GM18951 (cell line): ENCODE data around the gene MXRA7.

Experiments
- POLR2A ChIP-seq: IDR thresholded peaks from 4 replicates; pipeline ENCODE4 v1.6.1; 2011; ENCODE audit warnings: mild to moderate bottlenecking; ENCODE audit not compliant: insufficient read length, insufficient read depth; ENCODE audit errors: extremely low read depth
- in situ Hi-C: fragments of 300-500 bp; cut with MboI; formaldehyde crosslinking; loops from one replicate; pipeline ENCODE4 v1.12.0; 2022; ENCODE audit warnings: low sequenced_read_pairs, mixed read lengths, inconsistent platforms; ENCODE audit not compliant: unreplicated experiment

Gene MXRA7

DNA sequence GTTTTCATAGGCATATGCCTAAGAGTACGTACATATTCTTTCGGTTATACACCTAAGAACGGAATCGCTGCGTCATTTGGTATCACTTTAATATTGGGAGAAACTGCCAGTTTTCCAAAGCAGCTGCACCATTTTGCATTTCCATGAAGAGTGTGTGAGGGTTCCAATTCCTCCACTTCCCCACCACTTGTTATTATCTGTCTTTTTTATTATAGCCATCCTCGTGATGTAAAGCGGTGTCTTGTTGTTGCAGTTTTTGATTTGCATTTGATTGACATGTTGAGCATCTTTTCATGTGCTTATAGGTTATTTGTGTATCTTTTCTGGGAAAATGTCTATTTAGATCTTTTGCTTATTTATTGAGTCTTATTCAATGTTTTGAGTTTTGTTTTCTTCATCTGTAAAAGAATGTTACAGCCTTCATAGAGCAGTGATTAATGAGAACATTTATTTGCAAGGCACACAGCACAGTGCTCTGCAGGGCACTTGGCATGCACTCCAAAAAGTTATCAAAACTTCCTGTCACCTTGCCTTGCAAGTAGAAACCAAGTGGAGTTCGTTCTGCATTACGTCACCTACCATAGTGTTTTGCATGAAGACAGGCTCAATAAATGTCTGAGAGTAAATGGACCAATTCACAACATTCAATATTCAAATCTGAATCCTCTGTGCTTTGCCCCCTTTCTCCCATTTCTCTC, 40.6 kb downstream of the MXRA7 start:
- no peak for TF ChIP-seq POLR2A
- in situ Hi-C loops = no loop called here

DNA sequence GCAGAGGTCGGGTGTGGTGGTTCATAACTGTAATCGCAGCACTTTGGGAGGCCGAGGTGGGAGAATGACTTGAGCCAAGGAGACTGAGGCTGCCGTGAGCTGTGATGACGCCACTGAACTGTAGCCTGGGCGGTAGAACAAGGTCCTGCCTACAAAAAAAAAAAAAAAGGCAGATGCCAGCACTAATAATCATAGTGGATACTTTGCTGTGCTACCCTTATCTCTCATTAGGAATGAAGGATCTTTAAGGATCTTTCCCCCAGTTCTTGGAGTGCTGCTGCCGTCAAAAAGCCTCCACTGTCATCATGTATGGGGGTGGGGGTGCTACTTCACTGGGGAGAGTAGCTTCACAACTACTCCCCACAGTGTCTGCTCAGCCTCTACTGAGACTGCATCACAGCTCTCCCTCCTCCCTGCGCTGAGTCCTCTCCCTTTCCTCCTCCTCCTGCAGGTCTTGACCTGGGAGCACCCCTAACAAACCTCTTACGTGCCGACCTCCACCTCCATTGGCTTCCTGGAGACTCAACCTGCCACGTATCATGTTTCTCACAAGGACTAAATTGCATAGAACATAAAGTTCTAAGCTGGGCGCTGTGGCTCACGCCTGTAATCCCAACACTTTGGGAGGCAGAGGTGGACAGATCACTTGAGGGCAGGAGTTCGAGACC, 42.8 kb downstream of the MXRA7 start:
- in situ Hi-C loops = no loop called here
- TF ChIP-seq POLR2A = no peak

DNA sequence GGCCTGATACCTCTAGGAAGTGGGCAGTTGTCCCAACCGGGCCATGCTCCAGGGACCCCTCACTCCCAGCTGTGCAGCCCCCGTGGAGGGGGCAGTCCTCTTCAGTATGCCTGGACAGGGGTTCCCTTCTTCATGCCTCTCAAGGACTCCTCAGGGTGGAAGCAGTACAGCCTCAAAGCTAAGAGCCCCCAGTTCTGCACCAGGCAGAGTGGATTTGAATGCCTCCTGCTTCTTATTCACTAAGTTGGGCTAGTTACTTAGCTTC, 43.3 kb downstream of the MXRA7 start:
- in situ Hi-C loops = no loop called here
- TF ChIP-seq POLR2A = no peak

DNA sequence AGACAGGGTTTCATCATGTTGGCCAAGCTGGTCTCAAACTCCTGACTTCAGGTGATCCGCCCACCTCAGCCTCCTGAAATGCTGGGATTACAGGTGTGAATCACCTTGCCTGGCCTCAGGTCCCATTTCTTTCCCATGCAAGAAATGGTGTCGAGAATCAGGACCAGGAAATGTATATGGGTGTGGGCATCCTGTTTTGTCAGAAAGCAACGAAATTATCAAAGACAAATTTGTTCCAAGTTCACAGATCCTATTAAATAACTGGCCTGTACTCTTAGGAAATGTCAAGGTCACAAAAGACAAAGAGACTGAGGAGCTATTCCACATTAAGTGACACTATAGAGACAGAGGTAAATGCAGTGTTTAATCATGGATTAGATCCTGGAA, 50.1 kb downstream of the MXRA7 start:
- TF ChIP-seq POLR2A = no peak
- in situ Hi-C loops = no loop called here

DNA sequence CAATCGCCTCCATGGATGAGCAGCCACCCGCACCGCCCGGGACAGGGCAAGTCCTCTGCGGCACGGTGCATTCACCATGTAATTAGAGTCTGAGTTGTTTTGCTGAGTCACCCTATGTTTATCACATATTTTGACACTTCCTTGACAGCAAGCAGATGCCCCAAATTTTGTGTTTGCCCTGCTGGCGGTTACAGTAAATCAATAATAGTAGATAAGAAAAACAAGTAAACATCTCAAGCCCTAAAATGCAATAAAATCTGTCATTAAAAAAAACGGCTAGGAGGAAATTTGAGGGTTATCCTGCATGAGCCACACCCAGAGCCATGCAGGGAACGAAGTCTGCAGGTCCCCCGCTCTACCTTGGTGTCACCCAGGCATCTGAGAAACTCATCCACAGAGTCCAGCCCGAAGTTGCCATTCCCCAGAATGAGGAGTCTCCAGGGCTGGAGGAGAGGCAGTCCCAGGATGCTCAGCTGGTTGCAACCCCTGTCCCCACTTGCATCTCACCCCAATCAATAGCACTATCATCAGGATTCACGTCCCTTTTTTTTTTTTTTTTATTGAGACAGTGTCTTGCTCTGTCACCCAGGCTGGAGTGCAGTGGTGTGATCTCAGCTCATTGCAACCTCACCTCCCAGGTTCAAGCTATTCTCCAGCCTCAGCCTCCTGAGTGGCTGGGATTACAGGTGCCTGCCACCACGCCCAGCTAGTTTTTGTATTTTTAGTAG, 50.7 kb downstream of the MXRA7 start:
- TF ChIP-seq POLR2A = no peak
- in situ Hi-C loops = no loop called here

DNA sequence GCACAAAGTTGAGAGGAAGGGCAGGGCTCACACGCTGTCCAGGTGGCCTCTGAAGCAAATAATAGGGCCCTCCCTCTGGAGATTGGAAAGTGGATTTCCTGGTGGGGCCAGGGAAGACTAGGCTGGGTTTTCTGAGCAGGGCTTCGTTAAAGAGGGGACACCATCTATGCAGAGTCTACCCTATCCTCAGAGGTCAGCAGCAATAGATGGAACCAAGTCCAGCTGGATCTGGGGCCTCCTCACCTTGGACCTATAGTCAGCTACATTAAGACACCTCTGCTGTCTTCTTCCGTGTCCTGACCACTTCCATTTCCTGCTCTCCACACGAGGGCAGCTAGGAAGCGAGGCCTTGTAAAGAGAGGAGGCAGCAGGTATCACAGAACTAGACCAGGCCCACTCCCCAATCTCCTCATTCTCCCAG, 52.5 kb downstream of the MXRA7 start:
- in situ Hi-C loops = no loop called here
- TF ChIP-seq POLR2A = no peak

DNA sequence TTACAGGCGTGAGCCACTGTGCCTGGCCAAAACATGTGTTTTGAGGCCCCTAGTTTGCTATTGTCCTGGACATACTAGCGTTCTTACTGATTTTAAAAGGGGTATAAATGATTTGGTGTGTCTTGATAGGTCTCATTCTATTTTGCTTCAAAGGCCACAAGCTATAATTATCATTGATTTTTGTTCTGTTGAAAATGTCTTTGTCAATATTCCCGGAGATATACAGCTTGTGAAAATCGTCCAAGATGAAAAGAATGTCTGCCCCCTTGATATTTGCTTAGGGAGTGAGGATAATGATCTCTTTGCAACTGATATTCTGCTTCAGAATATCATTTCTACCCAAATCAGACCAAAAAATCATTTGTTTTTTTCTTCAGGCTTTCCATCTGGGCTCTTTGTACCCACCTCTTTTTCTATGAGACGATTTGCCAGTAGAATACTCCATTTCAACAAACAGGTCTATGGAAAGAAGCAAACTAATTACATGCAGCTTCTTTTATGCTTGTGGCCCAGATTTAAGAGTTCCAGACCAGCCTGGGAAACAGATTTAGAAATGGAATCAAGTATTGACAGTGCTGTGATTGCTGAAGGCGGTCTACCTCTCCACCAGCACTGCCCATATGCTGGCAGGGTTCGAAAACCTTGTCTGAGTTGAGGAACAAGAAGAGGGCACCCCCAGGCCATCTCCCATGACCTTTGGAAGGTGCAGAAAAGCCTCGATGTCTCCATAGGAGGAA, 53.1 kb downstream of the MXRA7 start:
- in situ Hi-C loops = no loop called here
- no peak for TF ChIP-seq POLR2A

DNA sequence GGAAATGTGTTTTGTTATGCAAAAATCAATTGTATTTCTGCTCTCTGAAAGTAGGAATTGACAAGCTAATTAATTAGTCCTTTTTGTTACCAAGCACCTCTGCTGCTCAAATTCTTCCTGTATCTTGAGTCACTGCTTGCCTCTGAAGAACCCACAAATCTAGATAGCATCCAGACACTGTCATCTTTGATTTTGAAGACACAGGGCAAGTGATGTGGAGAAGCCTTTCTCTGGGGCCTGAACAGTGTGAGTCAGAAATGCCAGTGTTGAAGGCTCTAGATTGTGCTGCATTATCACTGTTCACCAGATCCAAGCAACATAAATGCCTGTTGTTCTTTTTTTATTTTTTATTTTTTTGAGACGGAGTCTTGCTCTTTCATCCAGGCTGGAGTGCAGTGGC, 56.4 kb downstream of the MXRA7 start:
- in situ Hi-C loops = no loop called here
- no peak for TF ChIP-seq POLR2A

DNA sequence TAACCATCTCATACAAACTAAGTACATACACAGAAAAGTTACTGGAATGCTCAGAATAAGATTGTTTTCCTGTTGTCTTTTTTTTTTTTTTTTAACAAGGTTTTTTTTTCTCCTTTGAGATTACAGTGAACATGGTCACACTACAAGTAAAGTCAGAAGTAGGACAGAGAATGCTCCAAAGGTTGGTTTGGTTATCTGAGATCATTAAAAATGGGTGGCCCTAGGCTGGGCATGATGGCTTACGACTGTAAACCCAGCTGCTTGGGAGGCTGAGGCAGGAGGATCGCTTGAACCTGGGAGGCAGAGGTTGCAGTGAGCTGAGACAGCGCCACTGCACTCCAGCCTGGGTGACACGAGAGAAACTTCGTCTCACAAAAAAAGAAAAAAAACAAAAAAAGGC, 60.3 kb downstream of the MXRA7 start:
- TF ChIP-seq POLR2A = no peak
- in situ Hi-C loops = no loop called here

DNA sequence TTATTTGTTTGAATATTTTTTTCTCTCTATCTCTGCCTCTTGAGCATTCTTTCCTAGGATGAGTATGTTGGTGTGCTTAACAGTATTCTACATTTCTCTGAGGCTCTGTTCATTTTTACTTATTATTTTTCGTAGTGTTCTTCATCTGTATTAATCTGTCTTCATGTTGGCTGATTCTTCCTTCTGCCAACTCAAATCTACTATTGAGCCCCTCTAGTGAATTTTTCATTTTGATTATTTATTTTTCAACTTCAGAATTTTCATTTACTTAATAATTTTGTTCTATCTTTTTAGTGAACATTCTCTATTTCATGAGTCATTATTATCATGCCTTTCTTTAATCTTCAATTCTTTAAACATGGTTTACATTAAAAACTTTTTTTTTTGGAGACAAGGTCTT, 64.1 kb downstream of the MXRA7 start:
- in situ Hi-C loops = no loop called here
- no peak for TF ChIP-seq POLR2A

DNA sequence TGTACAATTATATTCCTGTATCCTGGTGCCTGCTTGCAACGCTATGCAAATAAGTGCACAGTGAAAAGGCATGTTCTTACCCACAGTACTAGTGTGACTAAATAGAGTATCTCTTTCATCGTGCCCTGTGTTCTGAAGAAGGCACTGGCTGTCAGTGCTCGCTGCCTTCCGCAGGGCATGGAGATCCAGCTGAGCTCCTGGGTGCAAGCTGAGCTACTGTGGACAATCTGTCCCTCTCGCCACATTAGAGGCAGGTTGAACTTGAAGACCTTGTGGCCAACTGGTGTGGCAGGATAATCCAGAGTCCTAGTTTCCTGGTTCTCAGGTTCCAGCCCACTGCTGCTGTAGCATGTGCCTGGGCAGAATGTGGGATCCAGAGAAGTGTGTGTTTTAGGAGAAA, 65.3 kb downstream of the MXRA7 start:
- in situ Hi-C loops = no loop called here
- TF ChIP-seq POLR2A = no peak

DNA sequence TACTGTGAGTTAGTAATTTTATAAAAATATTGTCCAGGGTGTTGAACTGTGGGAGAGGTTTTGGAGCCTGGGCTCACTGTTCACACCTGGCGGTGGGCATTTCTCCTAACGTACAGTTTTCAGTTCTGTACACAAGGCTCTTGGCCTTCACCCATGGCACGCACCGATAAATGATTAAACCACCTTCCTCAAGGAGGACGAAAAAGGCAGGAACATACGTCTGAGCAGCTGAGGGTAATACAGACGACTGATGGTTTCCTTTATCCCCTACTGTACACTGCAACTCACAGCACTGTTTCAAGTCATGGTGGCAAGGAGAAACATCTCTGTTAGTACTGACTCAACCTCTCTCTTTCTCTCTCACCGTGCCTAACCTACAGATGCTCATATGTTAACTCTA, 65.8 kb downstream of the MXRA7 start:
- no peak for TF ChIP-seq POLR2A
- in situ Hi-C loops = no loop called here

DNA sequence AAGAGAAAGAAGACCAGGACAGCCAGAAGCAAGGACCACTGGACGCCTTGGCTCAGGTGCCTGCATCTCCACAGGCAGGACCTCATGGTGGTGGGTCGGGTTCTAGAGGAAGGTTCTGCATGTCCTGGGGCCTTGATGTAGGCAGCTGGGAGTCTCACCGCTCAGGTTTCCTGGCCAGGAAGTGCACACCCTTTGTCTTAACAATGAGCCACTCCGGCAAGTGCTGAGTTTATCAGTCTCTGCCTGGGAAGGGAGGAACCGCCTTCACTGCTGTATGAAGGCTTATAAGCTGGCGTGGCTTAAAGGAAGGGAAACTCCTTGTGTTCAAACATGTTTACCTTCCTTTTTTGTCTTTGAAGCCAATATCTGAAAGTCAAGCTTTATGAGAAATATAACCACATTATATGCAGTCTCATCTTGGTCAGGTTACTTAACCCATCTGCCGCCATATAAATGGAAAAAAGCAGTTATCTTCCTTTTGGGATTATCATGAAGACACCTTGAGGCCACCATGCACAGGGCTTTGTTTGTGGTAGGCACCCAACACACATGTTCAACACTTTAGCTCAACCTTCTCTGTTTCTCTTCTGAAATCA, 67.1 kb downstream of the MXRA7 start, which contains the start of gene ST6GALNAC1:
TSS of gene ST6GALNAC1 (minus strand) at position 205 of the 596 bp plus-strand sequence. CDS start at position 86, 119 bp downstream.
- TF ChIP-seq POLR2A = no peak
- in situ Hi-C loops = no loop called here
